HG02973 (cell line): ENCODE measurements around the gene RPS15.
"Not testable (repeated sequence)": the region's sequence is repeated elsewhere in the genome, so short reads cannot be mapped to it uniquely, and the experiment has no call there.

Source experiments
- ATAC-seq: cut with Tn5 transposase; IDR thresholded peaks from one replicate; pipeline ENCODE4 v1.9.1; 2021; ENCODE audit warnings: moderate library complexity; ENCODE audit not compliant: unreplicated experiment

The RPS15 gene

GRCh38 chr19:1418951-1419738 is 19.1 kb upstream of the RPS15 start:
- no peak for ATAC-seq

- ATAC-seq = not testable (repeated sequence)
Measured at GRCh38 chr19:1420085-1420484, 18.1 kb upstream of the RPS15 start.

GRCh38 chr19:1420590-1420989 is 17.6 kb upstream of the RPS15 start:
- no peak for ATAC-seq

GRCh38 chr19:1421218-1421957 is 16.8 kb upstream of the RPS15 start:
- no peak for ATAC-seq

- ATAC-seq = no peak
Measured at GRCh38 chr19:1421958-1422305, 16.3 kb upstream of the RPS15 start.

- no peak for ATAC-seq
Measured at GRCh38 chr19:1422360-1422759, 15.8 kb upstream of the RPS15 start.

GRCh38 chr19:1422943-1423342 is 15.3 kb upstream of the RPS15 start:
- ATAC-seq = no peak

GRCh38 chr19:1423436-1424191 is 14.6 kb upstream of the RPS15 start:
- ATAC-seq = no peak

GRCh38 chr19:1424192-1424955 is 13.8 kb upstream of the RPS15 start:
- ATAC-seq = no peak

- ATAC-seq = no peak
Measured at GRCh38 chr19:1425102-1425837, 12.9 kb upstream of the RPS15 start.

- no peak for ATAC-seq
Measured at GRCh38 chr19:1425902-1426301, 12.3 kb upstream of the RPS15 start.

- no peak for ATAC-seq
Measured at GRCh38 chr19:1426736-1427135, 11.5 kb upstream of the RPS15 start.

- no peak for ATAC-seq
Measured at GRCh38 chr19:1427221-1427920, 10.8 kb upstream of the RPS15 start.

- ATAC-seq = no peak
Measured at GRCh38 chr19:1428738-1429391, 9.3 kb upstream of the RPS15 start.

- ATAC-seq = no peak
Measured at GRCh38 chr19:1429750-1430149, 8.4 kb upstream of the RPS15 start.

- no peak for ATAC-seq
Measured at GRCh38 chr19:1430246-1430645, 8.0 kb upstream of the RPS15 start.

- ATAC-seq = no peak
Measured at GRCh38 chr19:1431759-1432506, 6.3 kb upstream of the RPS15 start.

GRCh38 chr19:1432507-1432887 is 5.7 kb upstream of the RPS15 start:
- no peak for ATAC-seq
